Esophagus muscularis mucosa (tissue), 4 donors: Measurements from ENCODE around the gene PML. TPM values are rescaled to one million over a fixed set of nuclear protein-coding genes. Genes with fewer than 3 reads are reported as not detected.
A peak's percentile ranks its signal among the peaks of the same experiment; 100 is the strongest.

Experiments used
- DNase-seq: peaks from one replicate; pipeline ENCODE4 v3.0.0-alpha.2; 2017; ENCODE audit errors: extremely low spot score
- H3K27ac ChIP-seq, 4 donors: fragments of 200-600 bp; sonication (generic); replicated peaks in 1 of 4; 1 replicate in 3 of 4; 2 replicates in 1 of 4; pipeline ENCODE4 v1.5.1; 2016 to 2019; ENCODE audit warnings: mild to moderate bottlenecking in 1 of 4
- H3K27me3 ChIP-seq, 4 donors: fragments of 200-600 bp; sonication (generic); one replicate each; pipeline versions ENCODE4 v1.5.1 to v1.6.0; 2016 to 2019
- H3K36me3 ChIP-seq, 4 donors: fragments of 200-600 bp; sonication (generic); one replicate each; pipeline ENCODE4 v1.5.1; 2016 to 2019
- H3K4me1 ChIP-seq, 4 donors: fragments of 200-600 bp; sonication (generic); one replicate each; pipeline ENCODE4 v1.5.1; 2016 to 2019
- H3K4me3 ChIP-seq, 4 donors: fragments of 200-600 bp; sonication (generic); 1 replicate in 2 of 4; 2 replicates in 2 of 4; pipeline ENCODE4 v1.5.1; 2016 to 2019; ENCODE audit warnings: mild to moderate bottlenecking in 4 of 4, moderate library complexity in 1 of 4
- H3K9me3 ChIP-seq, 4 donors: fragments of 200-600 bp; sonication (generic); 1 replicate in 3 of 4; 2 replicates in 1 of 4; pipeline ENCODE4 v1.5.1; 2016 to 2019
- EP300 ChIP-seq: sonication (generic); formaldehyde crosslinking; IDR thresholded peaks from one replicate; pipeline ENCODE4 v1.6.1; 2017; ENCODE audit warnings: antibody characterized with exemption
- POLR2A ChIP-seq: fragments of 450-650 bp; IDR thresholded peaks from one replicate; pipeline ENCODE4 v1.6.1; 2017; ENCODE audit warnings: antibody characterized with exemption, moderate library complexity, mild to moderate bottlenecking, low read depth
- POLR2AphosphoS5 ChIP-seq, 2 donors: sonication (generic); formaldehyde crosslinking; IDR thresholded peaks; one replicate each; pipeline ENCODE4 v1.6.1; 2017; ENCODE audit warnings: antibody characterized with exemption in 2 of 2
- WGBS: methylation state at CpG from one replicate; pipeline ENCODE4 v1.1.5; 2018; 5-methylcytosine and 5-hydroxymethylcytosine counted together
- intact Hi-C: fragments of 100-400 bp; cut with DNase I; formaldehyde crosslinking; loops from one replicate; pipeline ENCODE4 v1.15.1; 2023
- total RNA-seq, 4 donors: library from RNA; depleted of rRNA; stranded (reverse); fragments of >200 nt; gene quantifications; one replicate each; pipeline versions ENCODE4 v1.1.0 to v1.2.1, GENCODE V29; 2016
- TF ChIP-seq, protein P1 (sequence below), 3 experiments: fragments of 200-600 bp in 2 of 3; fragments of 450-650 bp in 1 of 3; sonication (generic) in 2 of 3; IDR thresholded peaks; one replicate each; pipeline ENCODE4 v1.5.1; 2017 to 2019; ENCODE audit warnings: antibody characterized with exemption in 3 of 3, mild to moderate bottlenecking in 2 of 3, moderate library complexity in 1 of 3

Gene PML
- total RNA-seq, 4 donors from 2014 or later, result 48.0 to 61.6 (median 57.2) TPM

DNA sequence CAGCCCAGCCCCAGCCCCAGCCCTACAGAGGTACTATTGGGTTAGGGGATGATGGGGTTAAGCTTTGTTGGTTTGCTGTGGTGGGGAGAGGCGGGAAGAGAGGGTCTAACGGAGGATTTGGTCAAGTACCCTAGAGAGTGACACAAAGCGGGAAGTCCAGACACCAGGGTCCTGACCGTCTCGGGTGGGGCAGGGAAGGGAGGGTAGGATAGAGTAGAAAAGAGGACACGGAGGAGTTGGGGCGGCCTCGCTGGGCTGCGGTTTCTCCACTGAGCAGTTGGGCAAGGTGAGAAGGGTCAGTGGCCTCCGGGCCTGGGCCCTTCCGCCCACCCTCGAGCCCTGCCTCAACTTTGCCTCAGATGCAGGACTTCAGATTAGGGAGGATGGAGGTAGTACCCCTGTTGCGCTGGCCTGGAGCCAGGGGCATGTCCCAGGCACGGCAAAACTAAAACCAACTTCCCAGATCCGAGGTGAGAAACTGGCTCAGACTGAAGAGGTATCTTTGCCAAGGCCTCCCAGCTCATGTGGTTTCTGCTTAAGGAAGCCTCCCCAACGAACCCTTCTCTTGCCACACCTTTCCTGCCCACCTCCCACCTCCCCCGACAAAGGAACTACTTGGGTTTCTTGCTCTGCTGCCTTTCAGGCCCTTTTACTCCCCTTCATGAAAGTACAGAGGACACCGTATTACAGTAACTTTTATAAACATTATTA, 551 bp downstream of the PML start:
- peak in 1 of 2 donors; percentile 8 for TF ChIP-seq POLR2AphosphoS5 (IDR thresholded peaks at IDR 0.05)
- TF ChIP-seq EP300, result no peak
- no peak for TF ChIP-seq POLR2A
- WGBS, result under 1% methylated on average over 18 of the region's 18 CpGs
- Histone ChIP-seq H3K9me3 (no peaks in the 10 kb centered on the region), H3K4me3 (peak overlapping the region; percentile 76 to 93 (median 88)), H3K27me3 (no peaks in the 10 kb centered on the region), H3K36me3 (peaks cover 3 to 24% (median 18%) of the 10 kb centered on the region in 4 donors), H3K4me1 (peaks cover 73 to 92% (median 89%) of the 10 kb centered on the region in 4 donors), H3K27ac (peak overlapping the region; percentile 89 to 97 (median 96))
- no peak for DNase-seq
- intact Hi-C loops, result no loop called here

DNA sequence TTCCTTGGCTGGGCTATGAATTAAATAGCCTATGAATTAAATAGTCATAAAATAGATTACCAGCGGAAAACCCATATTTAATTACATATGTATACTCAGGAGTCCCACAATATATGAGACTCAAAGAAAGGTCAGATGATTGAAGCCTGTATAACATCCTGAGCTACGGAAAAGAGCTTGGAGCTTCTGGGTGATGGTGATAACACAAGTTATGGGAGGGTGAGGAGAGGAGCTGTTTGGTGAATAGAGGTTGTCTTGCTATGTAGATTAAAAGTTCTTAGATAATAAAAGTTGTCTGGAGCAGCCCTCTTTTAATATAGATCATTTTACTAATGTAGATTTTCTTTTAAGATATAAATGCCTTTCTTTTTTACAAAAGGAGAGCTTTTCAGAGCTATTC, 1.8 kb downstream of the PML start:
- Histone ChIP-seq H3K4me3 (peak overlapping the region; percentile 76 to 93 (median 88)), H3K4me1 (peaks cover 67 to 92% (median 89%) of the 10 kb centered on the region in 4 donors), H3K36me3 (peaks cover 4 to 28% (median 23%) of the 10 kb centered on the region in 4 donors), H3K9me3 (no peaks in the 10 kb centered on the region), H3K27ac (peak overlapping the region; percentile 89 to 97 (median 96)), H3K27me3 (no peaks in the 10 kb centered on the region)
- 48% methylated on average over 2 of the region's 2 CpGs for WGBS
- DNase-seq, result no peak
- intact Hi-C loops, result no loop called here
- TF ChIP-seq, protein P1, sequence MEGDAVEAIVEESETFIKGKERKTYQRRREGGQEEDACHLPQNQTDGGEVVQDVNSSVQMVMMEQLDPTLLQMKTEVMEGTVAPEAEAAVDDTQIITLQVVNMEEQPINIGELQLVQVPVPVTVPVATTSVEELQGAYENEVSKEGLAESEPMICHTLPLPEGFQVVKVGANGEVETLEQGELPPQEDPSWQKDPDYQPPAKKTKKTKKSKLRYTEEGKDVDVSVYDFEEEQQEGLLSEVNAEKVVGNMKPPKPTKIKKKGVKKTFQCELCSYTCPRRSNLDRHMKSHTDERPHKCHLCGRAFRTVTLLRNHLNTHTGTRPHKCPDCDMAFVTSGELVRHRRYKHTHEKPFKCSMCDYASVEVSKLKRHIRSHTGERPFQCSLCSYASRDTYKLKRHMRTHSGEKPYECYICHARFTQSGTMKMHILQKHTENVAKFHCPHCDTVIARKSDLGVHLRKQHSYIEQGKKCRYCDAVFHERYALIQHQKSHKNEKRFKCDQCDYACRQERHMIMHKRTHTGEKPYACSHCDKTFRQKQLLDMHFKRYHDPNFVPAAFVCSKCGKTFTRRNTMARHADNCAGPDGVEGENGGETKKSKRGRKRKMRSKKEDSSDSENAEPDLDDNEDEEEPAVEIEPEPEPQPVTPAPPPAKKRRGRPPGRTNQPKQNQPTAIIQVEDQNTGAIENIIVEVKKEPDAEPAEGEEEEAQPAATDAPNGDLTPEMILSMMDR (IDR thresholded peaks at IDR 0.05), result no peak
- no peak for TF ChIP-seq EP300
- no peak for TF ChIP-seq POLR2A
- no peak for TF ChIP-seq POLR2AphosphoS5 (IDR thresholded peaks at IDR 0.05)

DNA sequence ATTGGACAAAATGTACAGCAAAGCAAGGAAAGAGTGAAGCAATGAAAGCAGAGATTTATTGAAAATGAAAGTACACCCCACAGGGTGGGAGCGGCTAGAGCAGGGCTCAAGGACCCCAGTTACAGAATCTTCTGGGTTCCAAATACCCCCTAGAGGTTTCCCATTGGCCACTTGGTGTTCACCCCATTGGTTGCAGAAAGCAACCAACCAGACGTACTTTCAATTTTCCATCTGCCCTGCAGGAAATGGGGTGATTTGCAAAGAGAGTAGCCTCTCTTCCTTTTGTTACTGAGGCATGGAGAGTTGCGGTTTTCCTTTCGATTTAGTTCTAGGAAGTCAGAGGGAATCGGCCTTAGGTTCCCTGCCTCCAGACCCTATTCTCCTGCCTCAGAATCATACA, 2.4 kb downstream of the PML start:
- intact Hi-C loops, result no loop called here
- no peaks in the 10 kb centered on the region for H3K27me3 ChIP-seq
- TF ChIP-seq POLR2AphosphoS5 (IDR thresholded peaks at IDR 0.05) (peak in 1 of 2 donors; percentile 46), POLR2A (no peak), EP300 (no peak)
- TF ChIP-seq, protein P1 (IDR thresholded peaks at IDR 0.05), result peak in 1 of 3 experiments; percentile 4
- DNase-seq, result no peak
- H3K27ac ChIP-seq, result peak overlapping the region; percentile 89 to 97 (median 96)
- H3K4me1 ChIP-seq, result peaks cover 65 to 89% (median 88%) of the 10 kb centered on the region in 4 donors
- H3K9me3 ChIP-seq, result no peaks in the 10 kb centered on the region
- 45% methylated on average over 5 of the region's 5 CpGs for WGBS
- H3K4me3 ChIP-seq, result peak overlapping the region; percentile 76 to 93 (median 88)
- H3K36me3 ChIP-seq, result peaks cover 4 to 35% (median 24%) of the 10 kb centered on the region in 4 donors

DNA sequence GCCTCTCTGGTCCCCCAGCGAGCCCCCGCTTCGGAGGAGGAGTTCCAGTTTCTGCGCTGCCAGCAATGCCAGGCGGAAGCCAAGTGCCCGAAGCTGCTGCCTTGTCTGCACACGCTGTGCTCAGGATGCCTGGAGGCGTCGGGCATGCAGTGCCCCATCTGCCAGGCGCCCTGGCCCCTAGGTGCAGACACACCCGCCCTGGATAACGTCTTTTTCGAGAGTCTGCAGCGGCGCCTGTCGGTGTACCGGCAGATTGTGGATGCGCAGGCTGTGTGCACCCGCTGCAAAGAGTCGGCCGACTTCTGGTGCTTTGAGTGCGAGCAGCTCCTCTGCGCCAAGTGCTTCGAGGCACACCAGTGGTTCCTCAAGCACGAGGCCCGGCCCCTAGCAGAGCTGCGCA, 3.5 kb downstream of the PML start:
- intact Hi-C loops, result no loop called here
- DNase-seq, result no peak
- peaks cover 59 to 83% (median 80%) of the 10 kb centered on the region in 4 donors for H3K4me1 ChIP-seq
- TF ChIP-seq EP300 (no peak), POLR2AphosphoS5 (IDR thresholded peaks at IDR 0.05) (no peak), POLR2A (no peak)
- TF ChIP-seq, protein P1 (IDR thresholded peaks at IDR 0.05), result no peak
- peak overlapping the region in 2 of 4 donors; percentile 2 to 76 for H3K4me3 ChIP-seq
- H3K36me3 ChIP-seq, result peaks cover 4 to 42% (median 28%) of the 10 kb centered on the region in 4 donors
- H3K9me3 ChIP-seq, result no peaks in the 10 kb centered on the region
- H3K27me3 ChIP-seq, result no peaks in the 10 kb centered on the region
- WGBS, result 91% methylated on average over 8 of the region's 27 CpGs
- H3K27ac ChIP-seq, result no peak overlapping the region
